Testis (tissue), 2 donors: ENCODE results near the gene SPIB.

Source experiments
- POLR2A ChIP-seq: fragments of 450-650 bp; IDR thresholded peaks from one replicate; pipeline ENCODE4 v1.6.1; 2017; ENCODE audit warnings: antibody characterized with exemption, mild to moderate bottlenecking, moderate library complexity
- TF ChIP-seq, protein P1 (sequence below), 3 experiments: fragments of 450-650 bp in 2 of 3; fragments of 200-600 bp in 1 of 3; sonication (generic) in 1 of 3; IDR thresholded peaks; one replicate each; pipeline ENCODE4 v1.5.1; 2016 to 2019; ENCODE audit warnings: antibody characterized with exemption in 3 of 3, mild to moderate bottlenecking in 2 of 3, moderate library complexity in 1 of 3

DNA sequence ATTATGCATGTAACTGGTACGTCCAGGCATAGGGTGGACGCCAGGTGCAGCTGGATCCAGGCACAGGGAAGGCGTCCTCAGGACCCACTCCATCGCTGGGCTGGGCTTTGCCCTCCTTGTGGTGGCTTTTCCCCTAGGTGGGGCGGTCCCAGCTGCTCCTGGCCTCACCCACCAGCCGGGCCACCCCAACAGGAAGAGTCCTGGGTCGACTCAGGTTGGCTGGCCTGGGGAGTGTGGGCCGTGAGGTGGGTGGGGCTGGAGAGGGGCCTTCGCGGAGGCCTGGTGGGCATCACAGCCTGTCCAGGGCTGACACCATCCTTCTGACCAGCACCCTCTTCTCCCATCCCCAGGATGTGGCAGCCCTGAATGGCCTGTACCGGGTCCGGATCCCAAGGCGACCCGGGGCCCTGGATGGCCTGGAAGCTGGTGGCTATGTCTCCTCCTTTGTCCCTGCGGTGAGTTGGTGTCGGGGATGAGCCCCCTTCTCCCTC is 61.1 kb downstream of the SPIB start:
- TF ChIP-seq, protein P1, sequence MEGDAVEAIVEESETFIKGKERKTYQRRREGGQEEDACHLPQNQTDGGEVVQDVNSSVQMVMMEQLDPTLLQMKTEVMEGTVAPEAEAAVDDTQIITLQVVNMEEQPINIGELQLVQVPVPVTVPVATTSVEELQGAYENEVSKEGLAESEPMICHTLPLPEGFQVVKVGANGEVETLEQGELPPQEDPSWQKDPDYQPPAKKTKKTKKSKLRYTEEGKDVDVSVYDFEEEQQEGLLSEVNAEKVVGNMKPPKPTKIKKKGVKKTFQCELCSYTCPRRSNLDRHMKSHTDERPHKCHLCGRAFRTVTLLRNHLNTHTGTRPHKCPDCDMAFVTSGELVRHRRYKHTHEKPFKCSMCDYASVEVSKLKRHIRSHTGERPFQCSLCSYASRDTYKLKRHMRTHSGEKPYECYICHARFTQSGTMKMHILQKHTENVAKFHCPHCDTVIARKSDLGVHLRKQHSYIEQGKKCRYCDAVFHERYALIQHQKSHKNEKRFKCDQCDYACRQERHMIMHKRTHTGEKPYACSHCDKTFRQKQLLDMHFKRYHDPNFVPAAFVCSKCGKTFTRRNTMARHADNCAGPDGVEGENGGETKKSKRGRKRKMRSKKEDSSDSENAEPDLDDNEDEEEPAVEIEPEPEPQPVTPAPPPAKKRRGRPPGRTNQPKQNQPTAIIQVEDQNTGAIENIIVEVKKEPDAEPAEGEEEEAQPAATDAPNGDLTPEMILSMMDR (IDR thresholded peaks at IDR 0.05), result no peak
- no peak for TF ChIP-seq POLR2A
